Osteoblast (primary cell): Measurements from ENCODE around the gene AIPL1. TPM values are rescaled to one million over a fixed set of nuclear protein-coding genes. Genes with fewer than 3 reads are reported as not detected.

Source experiments
- DNase-seq: peaks from one replicate; pipeline ENCODE4 v3.0.0; 2011; ENCODE audit warnings: low spot score, mixed read lengths; ENCODE audit not compliant: insufficient read length; ENCODE audit errors: missing footprints
- H2AFZ ChIP-seq: 2 replicates; pipeline ENCODE4 v1.6.0; 2011; ENCODE audit warnings: mild to moderate bottlenecking, low read length
- H3K27ac ChIP-seq: 2 replicates; pipeline ENCODE4 v1.5.1; 2011; ENCODE audit warnings: mild to moderate bottlenecking, low read depth, low read length, moderate library complexity
- H3K27me3 ChIP-seq: 2 replicates; pipeline ENCODE4 v1.6.0; 2012; ENCODE audit warnings: mild to moderate bottlenecking, control low read depth, inconsistent platforms, low read length, moderate library complexity; ENCODE audit not compliant: insufficient read depth
- H3K36me3 ChIP-seq: 2 replicates; pipeline ENCODE4 v1.5.1; 2011; ENCODE audit warnings: mild to moderate bottlenecking, low read length, control low read depth, moderate library complexity; ENCODE audit not compliant: insufficient read depth
- H3K4me1 ChIP-seq: 2 replicates; pipeline ENCODE4 v1.5.1; 2011; ENCODE audit warnings: mild to moderate bottlenecking, low read length, control low read depth, moderate library complexity; ENCODE audit not compliant: insufficient read depth
- H3K4me2 ChIP-seq: 2 replicates; pipeline ENCODE4 v1.6.0; 2011; ENCODE audit warnings: mild to moderate bottlenecking, low read length; ENCODE audit not compliant: insufficient read depth
- H3K4me3 ChIP-seq: fragments of 200-600 bp; sonication (generic); 3 replicates; pipeline ENCODE4 v1.5.1; 2012; ENCODE audit warnings: mild to moderate bottlenecking, low read length, inconsistent platforms; ENCODE audit not compliant: insufficient read depth
- H3K79me2 ChIP-seq: 2 replicates; pipeline ENCODE4 v1.6.0; 2012; ENCODE audit warnings: mild to moderate bottlenecking, low read length, control low read depth, inconsistent platforms; ENCODE audit not compliant: insufficient read depth
- H3K9me3 ChIP-seq: 2 replicates; pipeline ENCODE4 v1.5.1; 2011; ENCODE audit warnings: low read depth, low read length, control low read depth
- H4K20me1 ChIP-seq: 2 replicates; pipeline ENCODE4 v1.6.0; 2012; ENCODE audit warnings: mild to moderate bottlenecking, low read length, control low read depth; ENCODE audit not compliant: insufficient read depth
- total RNA-seq: library from RNA; depleted of rRNA; stranded (reverse); fragments of >200 nt; gene quantifications from 2 replicates; pipeline ENCODE4 v1.2.3, GENCODE V29; 2012
- TF ChIP-seq, protein P1 (sequence below): IDR thresholded peaks from 2 replicates; pipeline ENCODE4 v1.5.1; 2011; ENCODE audit warnings: mild to moderate bottlenecking, low read depth, low read length, moderate library complexity; ENCODE audit errors: extremely low read depth

AIPL1 gene
- total RNA-seq, 1 donor, result not detected

- peak; percentile 47 for DNase-seq
- peaks cover 4% of the 10 kb centered on the region for H3K27me3 ChIP-seq
- TF ChIP-seq, protein P1, sequence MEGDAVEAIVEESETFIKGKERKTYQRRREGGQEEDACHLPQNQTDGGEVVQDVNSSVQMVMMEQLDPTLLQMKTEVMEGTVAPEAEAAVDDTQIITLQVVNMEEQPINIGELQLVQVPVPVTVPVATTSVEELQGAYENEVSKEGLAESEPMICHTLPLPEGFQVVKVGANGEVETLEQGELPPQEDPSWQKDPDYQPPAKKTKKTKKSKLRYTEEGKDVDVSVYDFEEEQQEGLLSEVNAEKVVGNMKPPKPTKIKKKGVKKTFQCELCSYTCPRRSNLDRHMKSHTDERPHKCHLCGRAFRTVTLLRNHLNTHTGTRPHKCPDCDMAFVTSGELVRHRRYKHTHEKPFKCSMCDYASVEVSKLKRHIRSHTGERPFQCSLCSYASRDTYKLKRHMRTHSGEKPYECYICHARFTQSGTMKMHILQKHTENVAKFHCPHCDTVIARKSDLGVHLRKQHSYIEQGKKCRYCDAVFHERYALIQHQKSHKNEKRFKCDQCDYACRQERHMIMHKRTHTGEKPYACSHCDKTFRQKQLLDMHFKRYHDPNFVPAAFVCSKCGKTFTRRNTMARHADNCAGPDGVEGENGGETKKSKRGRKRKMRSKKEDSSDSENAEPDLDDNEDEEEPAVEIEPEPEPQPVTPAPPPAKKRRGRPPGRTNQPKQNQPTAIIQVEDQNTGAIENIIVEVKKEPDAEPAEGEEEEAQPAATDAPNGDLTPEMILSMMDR, result no peak
- H3K4me3 ChIP-seq, result no peak overlapping the region
- no peaks in the 10 kb centered on the region for H3K79me2 ChIP-seq
- H3K9me3 ChIP-seq, result no peaks in the 10 kb centered on the region
- no peak overlapping the region for H3K4me2 ChIP-seq
- peaks cover 16% of the 10 kb centered on the region for H3K36me3 ChIP-seq
- no peaks in the 10 kb centered on the region for H4K20me1 ChIP-seq
- no peak overlapping the region for H3K27ac ChIP-seq
- no peak overlapping the region for H2AFZ ChIP-seq
- H3K4me1 ChIP-seq, result peaks cover 7% of the 10 kb centered on the region
These were observed 16.3 kb upstream of the AIPL1 start for GRCh38 chr17:6450926-6451832.

- Histone ChIP-seq H3K27me3 (no peaks in the 10 kb centered on the region), H3K79me2 (peaks cover 7% of the 10 kb centered on the region), H3K36me3 (peaks cover 20% of the 10 kb centered on the region), H2AFZ (no peak overlapping the region), H3K4me1 (peaks cover 3% of the 10 kb centered on the region), H3K4me2 (no peak overlapping the region), H3K9me3 (no peaks in the 10 kb centered on the region), H4K20me1 (no peaks in the 10 kb centered on the region), H3K4me3 (no peak overlapping the region), H3K27ac (no peak overlapping the region)
- TF ChIP-seq, protein P1, result no peak
- peak; percentile 48 for DNase-seq
These were observed 14.4 kb upstream of the AIPL1 start for GRCh38 chr17:6449307-6449706.

DNA sequence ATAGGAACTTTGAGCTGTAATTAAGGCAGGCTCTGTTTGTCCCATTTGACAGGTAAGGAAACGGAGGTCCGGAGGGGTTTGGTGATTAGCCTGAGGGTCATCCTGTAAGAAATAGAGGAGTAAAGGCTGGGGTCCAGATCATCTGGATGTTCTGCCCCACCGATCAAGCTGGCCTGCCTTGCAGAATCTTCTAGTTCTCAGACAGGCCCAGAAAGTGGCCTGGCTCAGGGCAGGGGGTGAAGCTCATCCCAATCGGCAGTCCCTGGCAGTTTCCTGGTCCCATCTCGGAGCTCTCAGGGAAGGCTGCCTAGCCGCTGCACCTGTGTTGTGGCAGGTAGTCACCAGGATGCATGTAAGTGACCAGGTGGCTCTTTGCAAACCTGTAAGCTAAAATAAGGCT, 13.6 kb upstream of the AIPL1 start:
- H4K20me1 ChIP-seq, result no peaks in the 10 kb centered on the region
- DNase-seq, result peak; percentile 49
- H2AFZ ChIP-seq, result no peak overlapping the region
- H3K4me3 ChIP-seq, result no peak overlapping the region
- no peaks in the 10 kb centered on the region for H3K27me3 ChIP-seq
- no peak overlapping the region for H3K4me2 ChIP-seq
- peaks cover 20% of the 10 kb centered on the region for H3K36me3 ChIP-seq
- peaks cover 7% of the 10 kb centered on the region for H3K79me2 ChIP-seq
- H3K27ac ChIP-seq, result no peak overlapping the region
- H3K4me1 ChIP-seq, result peaks cover 8% of the 10 kb centered on the region
- no peaks in the 10 kb centered on the region for H3K9me3 ChIP-seq
- TF ChIP-seq, protein P1, result no peak

GRCh38 chr17:6446516-6447100, 11.7 kb upstream of the AIPL1 start:
- peak; percentile 81 for DNase-seq
- Histone ChIP-seq H3K9me3 (no peaks in the 10 kb centered on the region), H3K36me3 (peaks cover 20% of the 10 kb centered on the region), H3K4me2 (no peak overlapping the region), H4K20me1 (no peaks in the 10 kb centered on the region), H3K4me1 (peaks cover 11% of the 10 kb centered on the region), H3K4me3 (no peak overlapping the region), H3K27me3 (no peaks in the 10 kb centered on the region), H3K79me2 (peaks cover 7% of the 10 kb centered on the region), H2AFZ (no peak overlapping the region), H3K27ac (no peak overlapping the region)
- TF ChIP-seq, protein P1, result no peak
